Lower leg skin (tissue), 4 donors: ENCODE measurements around the gene DDX5. TPM values are rescaled to one million over a fixed set of nuclear protein-coding genes. Genes with fewer than 3 reads are reported as not detected.

Source experiments
- DNase-seq, 2 donors: peaks; one replicate each; pipeline ENCODE4 v3.0.0-alpha.2; 2019; ENCODE audit warnings: low spot score in 2 of 2
- H3K4me3 ChIP-seq: fragments of 200-600 bp; sonication (generic); 2 replicates; pipeline ENCODE4 v1.5.1; 2017; ENCODE audit warnings: mild to moderate bottlenecking, low read depth; ENCODE audit not compliant: poor library complexity, severe bottlenecking
- POLR2A ChIP-seq, 2 donors: fragments of 450-650 bp; IDR thresholded peaks; one replicate each; pipeline ENCODE4 v1.6.1; 2016 to 2017; ENCODE audit warnings: antibody characterized with exemption in 2 of 2, mild to moderate bottlenecking in 1 of 2, moderate library complexity in 1 of 2
- WGBS, 2 donors: methylation state at CpG; one replicate each; pipeline ENCODE4 v1.1.5; 2018; 5-methylcytosine and 5-hydroxymethylcytosine counted together
- intact Hi-C: fragments of 100-400 bp; cut with DNase I; formaldehyde crosslinking; loops from one replicate; pipeline ENCODE4 v1.15.0; 2023; ENCODE audit warnings: low total_unique reads
- total RNA-seq, 4 donors: library from RNA; depleted of rRNA; stranded (reverse); fragments of >200 nt; gene quantifications; one replicate each; pipeline ENCODE4 v1.1.0, GENCODE V29; 2016
- TF ChIP-seq, protein P1 (sequence below), 3 donors: fragments of 450-650 bp; IDR thresholded peaks; one replicate each; pipeline ENCODE4 v1.5.1; 2016; ENCODE audit warnings: antibody characterized with exemption in 3 of 3, mild to moderate bottlenecking in 3 of 3, moderate library complexity in 2 of 3

The DDX5 gene
- total RNA-seq, 4 donors from 2014 or later = 497 to 985 (median 764) TPM

DNA sequence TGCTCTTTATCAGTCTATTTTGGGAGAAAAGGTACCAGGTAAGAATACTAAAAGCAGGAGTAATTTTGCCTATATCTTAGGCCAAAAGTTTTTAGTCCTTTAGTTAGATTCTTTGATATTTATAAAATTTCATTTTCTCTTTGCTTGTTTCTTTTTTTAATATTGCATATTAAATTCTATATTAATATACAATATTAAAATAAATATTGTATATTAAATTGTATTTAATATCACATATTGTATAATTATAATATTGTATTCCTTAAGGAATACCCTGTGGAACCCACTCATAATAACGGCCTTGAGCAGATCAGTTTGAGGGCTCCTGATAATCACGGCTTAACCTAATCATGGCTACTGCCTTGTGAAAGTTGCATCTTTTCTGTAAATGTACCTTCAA, 2.6 kb upstream of the DDX5 start:
- H3K4me3 ChIP-seq = no peak overlapping the region
- DNase-seq = no peak
- WGBS, 2 donors = 85 to 87% methylated on average over 2 of the region's 2 CpGs
- no peak for TF ChIP-seq POLR2A (IDR thresholded peaks at IDR 0.05)
- TF ChIP-seq, protein P1, sequence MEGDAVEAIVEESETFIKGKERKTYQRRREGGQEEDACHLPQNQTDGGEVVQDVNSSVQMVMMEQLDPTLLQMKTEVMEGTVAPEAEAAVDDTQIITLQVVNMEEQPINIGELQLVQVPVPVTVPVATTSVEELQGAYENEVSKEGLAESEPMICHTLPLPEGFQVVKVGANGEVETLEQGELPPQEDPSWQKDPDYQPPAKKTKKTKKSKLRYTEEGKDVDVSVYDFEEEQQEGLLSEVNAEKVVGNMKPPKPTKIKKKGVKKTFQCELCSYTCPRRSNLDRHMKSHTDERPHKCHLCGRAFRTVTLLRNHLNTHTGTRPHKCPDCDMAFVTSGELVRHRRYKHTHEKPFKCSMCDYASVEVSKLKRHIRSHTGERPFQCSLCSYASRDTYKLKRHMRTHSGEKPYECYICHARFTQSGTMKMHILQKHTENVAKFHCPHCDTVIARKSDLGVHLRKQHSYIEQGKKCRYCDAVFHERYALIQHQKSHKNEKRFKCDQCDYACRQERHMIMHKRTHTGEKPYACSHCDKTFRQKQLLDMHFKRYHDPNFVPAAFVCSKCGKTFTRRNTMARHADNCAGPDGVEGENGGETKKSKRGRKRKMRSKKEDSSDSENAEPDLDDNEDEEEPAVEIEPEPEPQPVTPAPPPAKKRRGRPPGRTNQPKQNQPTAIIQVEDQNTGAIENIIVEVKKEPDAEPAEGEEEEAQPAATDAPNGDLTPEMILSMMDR (IDR thresholded peaks at IDR 0.05) = no peak
- intact Hi-C loops = no loop called here

DNA sequence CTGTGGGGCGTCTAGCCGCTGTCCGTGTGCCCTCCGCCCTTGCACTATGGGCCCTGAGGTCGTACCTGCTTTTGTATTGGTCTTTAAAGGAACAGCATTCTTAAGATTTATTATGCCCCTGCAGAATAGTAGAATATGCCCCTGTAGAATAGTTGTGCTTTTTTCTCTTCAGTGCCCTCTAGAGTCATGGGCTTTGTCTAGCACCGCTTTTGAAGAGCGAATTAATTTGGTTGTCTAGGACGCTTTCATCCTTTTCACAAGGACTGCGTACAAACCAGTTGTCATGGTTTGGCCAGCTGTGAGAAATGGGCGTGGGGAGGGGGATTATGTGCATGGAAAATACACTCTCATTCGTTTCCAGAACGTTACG, 1.3 kb upstream of the DDX5 start:
- peak in 1 of 2 donors; percentile 27 for DNase-seq
- peak overlapping the region; percentile 85 for H3K4me3 ChIP-seq
- WGBS, 2 donors = 0% methylated on average over 13 of the region's 13 CpGs
- intact Hi-C loops = no loop called here
- TF ChIP-seq POLR2A (IDR thresholded peaks at IDR 0.05) = no peak
- TF ChIP-seq, protein P1 (IDR thresholded peaks at IDR 0.05) = no peak

DNA sequence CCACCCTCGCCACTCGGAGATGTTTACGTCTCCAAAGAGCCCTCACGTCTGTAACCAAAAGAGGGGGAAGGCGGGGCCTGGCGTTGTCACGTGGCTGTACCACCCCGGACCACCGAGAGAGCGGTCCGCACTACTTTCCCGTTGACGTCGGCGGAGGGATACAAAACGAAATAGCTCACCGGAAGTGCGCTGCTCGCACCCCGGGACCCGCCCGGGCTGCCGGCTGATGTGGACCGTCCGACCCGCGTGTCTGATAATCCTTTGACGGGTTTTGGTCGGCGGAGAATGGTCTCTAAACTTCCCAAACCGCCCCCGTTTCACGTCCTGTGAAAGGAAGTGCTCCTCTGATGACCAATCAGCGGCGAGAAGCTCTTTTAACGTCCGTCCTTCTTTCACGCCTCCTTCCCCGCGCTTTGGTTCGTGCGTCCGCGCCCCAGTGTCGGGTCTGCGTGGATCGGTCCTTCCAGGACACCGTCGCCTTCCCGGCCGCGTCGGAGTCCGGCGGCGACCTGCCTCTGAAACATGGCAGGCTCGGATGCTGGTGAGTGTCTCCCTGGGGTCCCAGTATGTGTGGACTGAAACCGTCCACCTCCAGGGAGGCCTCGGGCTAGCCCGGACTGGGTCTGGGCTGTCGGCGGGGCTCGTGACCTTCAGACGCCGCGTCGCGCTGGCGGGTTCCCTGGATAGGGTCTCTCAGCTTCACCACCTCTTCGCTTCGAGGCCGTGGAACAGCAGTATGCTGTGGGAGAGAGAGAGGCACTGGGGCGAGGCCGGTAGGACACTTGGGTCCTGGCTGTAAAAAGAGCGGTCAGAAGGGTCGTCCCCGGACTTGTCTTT, 705 bp upstream of the DDX5 start, which contains the start of gene CEP95:
Gene CEP95 (plus strand): TSS at position 402 of the 837 bp plus-strand sequence. CDS start 121 bp downstream, at position 523.
- 0 to 1% methylated on average over 72 of the region's 77 CpGs for WGBS, 2 donors
- peak within 1 kb of the TSS; percentile 85 for H3K4me3 ChIP-seq
- peak; percentile 95 to 99 for DNase-seq
- intact Hi-C loops = no loop called here
- peak in 1 of 2 donors; percentile 22 for TF ChIP-seq POLR2A (IDR thresholded peaks at IDR 0.05)
- TF ChIP-seq, protein P1 (IDR thresholded peaks at IDR 0.05) = no peak

DNA sequence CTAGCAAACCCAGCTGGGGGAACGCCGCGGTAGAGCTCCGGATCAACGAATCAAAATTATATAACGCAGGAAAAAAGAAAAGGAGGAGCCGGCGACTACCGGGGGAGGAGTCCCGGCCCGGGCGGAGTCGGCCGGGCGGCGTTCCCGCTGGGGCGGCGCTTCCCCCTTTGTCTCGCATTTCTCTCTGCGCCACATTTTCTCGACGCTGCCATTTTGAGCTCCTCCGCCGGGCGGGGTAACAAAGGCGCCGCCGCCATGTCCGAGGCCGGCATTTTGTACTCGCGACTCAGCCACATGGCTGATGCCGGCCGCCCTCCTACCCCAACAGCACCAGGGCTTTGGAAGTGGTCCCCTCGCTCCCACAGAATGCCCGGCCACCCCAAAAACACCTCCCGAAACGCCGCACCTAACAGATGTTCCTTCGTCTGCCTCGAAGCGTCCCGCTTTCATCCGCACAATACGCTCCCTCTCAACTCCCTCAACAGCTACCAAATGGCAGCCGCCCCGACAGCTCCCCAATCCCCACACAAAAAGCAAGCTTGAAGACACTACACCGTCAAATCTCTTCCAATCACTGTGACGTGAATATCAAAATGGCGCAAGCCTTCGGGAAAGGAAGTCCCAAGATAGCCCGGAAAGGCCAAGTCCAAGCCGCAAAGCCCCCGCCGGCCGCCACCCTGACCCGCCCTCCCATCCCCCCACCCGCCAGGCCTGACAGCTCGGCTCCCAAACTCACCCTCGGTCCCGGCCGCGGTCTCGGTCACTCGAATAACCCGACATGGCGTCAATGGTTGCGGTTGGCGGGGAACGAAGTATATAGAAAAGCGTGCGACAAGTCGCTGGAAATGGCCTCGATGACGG, 519 bp downstream of the DDX5 start:
- intact Hi-C loops = no loop called here
- peak; percentile 91 to 98 for DNase-seq
- WGBS, 2 donors = 0% methylated on average over 74 to 76 of the region's 76 CpGs
- TF ChIP-seq, protein P1 (IDR thresholded peaks at IDR 0.05) = no peak
- peak in 1 of 2 donors; percentile 49 for TF ChIP-seq POLR2A (IDR thresholded peaks at IDR 0.05)
- H3K4me3 ChIP-seq = peak overlapping the region; percentile 84

DNA sequence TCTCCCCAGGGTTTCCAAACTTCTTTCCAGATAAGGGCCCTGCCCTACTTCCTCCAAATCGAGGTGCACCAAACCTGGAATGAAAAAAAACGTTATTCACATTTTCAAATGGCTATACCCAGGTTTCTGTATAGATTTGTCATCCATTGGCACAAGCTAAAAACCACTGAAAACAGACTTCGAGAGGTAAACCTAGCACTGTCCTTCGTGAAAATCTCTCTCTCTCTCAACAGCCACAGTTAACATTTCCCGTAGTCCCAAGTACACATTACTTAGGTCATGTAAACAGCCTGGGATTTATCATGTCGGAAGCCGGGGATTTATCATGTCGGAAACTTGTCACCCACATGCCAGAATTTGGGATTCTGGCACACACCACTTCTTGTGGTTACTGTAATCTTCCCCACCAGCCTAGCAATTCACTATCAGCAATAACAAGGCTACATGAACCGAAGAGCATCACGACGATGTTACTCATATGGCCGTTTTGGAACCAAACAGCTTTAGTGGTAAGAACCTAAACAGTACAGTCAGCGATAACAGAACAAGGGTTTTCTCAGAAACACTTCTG, 1.2 kb downstream of the DDX5 start:
- H3K4me3 ChIP-seq = peak overlapping the region; percentile 61
- DNase-seq = no peak
- TF ChIP-seq POLR2A (IDR thresholded peaks at IDR 0.05) = no peak
- TF ChIP-seq, protein P1 (IDR thresholded peaks at IDR 0.05) = no peak
- WGBS, 2 donors = 0% methylated on average over 13 of the region's 13 CpGs
- intact Hi-C loops = no loop called here
